Neuron (in vitro differentiated cells): ENCODE data around the gene STRBP.

Experiments
- H2AFZ ChIP-seq: one replicate; pipeline ENCODE4 v1.6.1; 2013; ENCODE audit warnings: low read depth, mild to moderate bottlenecking, inconsistent platforms, low read length, moderate library complexity
- H3K27me3 ChIP-seq: one replicate; pipeline ENCODE4 v1.6.1; 2013; ENCODE audit warnings: low read length; ENCODE audit not compliant: insufficient read depth
- H3K36me3 ChIP-seq: one replicate; pipeline ENCODE4 v1.6.1; 2013; ENCODE audit warnings: low read length; ENCODE audit not compliant: insufficient read depth
- H3K4me1 ChIP-seq: one replicate; pipeline ENCODE4 v1.6.1; 2013; ENCODE audit warnings: low read length; ENCODE audit not compliant: insufficient read depth
- H3K4me3 ChIP-seq: 2 replicates; pipeline ENCODE4 v1.5.1; 2013; ENCODE audit warnings: mild to moderate bottlenecking, low read length, moderate library complexity
- H3K9me3 ChIP-seq: one replicate; pipeline ENCODE4 v1.6.1; 2013; ENCODE audit warnings: low read length

STRBP gene

DNA sequence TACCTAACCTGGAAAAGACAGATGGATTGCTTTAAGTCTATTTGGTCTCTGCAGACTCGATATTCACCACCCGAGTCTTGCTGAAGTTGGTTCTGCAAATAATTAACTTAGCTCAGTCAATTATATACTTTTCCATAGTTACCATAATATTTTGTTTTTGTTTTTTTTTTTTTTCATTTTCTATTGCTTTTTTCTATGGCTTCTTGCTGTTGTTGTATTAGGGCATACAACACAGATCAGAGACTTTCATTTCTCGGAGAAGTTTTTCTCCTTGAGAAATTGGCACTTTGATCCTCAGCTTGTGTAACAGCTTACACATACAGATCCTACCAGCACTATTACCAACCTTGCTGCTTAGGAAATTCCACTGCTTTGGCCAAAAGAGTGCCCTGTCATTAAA is 146.9 kb downstream of the STRBP start:
- Histone ChIP-seq H2AFZ (no peak overlapping the region), H3K27me3 (no peaks in the 10 kb centered on the region), H3K36me3 (peaks cover 11% of the 10 kb centered on the region), H3K4me3 (no peak overlapping the region), H3K9me3 (no peaks in the 10 kb centered on the region), H3K4me1 (no peaks in the 10 kb centered on the region)

DNA sequence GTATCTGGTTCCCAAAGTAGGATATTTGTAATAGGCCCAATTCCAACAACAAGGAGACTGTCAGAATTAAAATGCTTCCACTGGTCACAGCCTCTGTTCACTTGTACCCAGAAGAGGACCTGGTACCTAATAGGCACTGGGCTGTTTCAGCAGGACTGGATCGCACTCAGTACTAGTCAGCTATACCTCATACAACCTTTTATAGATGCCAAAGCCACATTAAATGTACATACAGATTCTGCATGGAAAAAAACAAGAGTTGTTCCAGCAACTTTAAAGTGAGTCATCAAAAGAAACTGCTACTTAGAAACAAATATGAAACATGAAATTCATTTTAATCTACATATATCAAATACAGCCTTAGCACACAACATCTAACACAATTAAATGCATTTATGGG is 147.4 kb downstream of the STRBP start:
- H3K4me3 ChIP-seq: no peak overlapping the region
- no peaks in the 10 kb centered on the region for H3K9me3 ChIP-seq

DNA sequence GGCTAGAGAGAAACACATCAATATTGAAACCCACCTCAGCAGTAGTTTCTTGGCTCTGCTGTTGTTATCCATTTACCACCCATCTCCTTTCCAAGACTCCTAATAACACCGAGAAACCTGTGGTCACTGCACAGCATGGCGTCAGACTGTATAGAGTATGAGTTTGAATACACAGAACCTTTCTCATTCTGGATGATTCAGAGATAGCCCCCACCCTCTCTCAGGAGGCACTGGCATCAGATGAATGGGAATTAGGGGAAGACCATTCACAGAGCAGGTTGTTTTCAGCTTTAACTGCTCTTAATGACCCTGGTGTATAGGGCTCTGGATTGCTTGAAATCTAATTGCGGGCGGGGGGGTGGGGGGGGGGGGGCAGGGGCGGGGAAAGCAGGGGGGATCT is 148.3 kb downstream of the STRBP start:
- no peak overlapping the region for H3K4me3 ChIP-seq

More for the DNA sequence above, 147.4 kb downstream of the STRBP start:
- Histone ChIP-seq H2AFZ (no peak overlapping the region), H3K36me3 (peaks cover 11% of the 10 kb centered on the region), H3K4me1 (no peaks in the 10 kb centered on the region), H3K27me3 (no peaks in the 10 kb centered on the region)

DNA sequence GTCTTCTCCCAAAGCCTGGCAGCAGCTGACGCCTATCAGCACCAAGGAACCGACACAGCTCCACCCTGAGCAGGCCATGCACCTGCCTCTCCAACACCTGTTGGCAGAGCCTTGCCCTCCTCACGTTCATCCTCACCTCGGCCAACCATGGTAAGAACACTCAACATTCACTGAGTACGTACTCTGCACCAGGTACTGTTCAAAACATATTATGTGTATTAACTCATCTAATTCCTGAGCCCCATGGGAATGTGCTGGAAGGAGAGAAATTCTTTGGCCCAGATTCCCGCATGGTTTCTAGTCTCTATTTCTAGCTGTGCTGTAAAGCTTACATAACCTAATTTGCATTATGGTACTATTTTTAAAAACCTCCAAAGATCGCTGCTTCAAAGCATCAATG is 148.8 kb downstream of the STRBP start:
- Histone ChIP-seq H3K36me3 (peaks cover 15% of the 10 kb centered on the region), H3K4me3 (no peak overlapping the region), H3K27me3 (no peaks in the 10 kb centered on the region), H2AFZ (no peak overlapping the region), H3K9me3 (no peaks in the 10 kb centered on the region), H3K4me1 (no peaks in the 10 kb centered on the region)

More for the DNA sequence above, 148.3 kb downstream of the STRBP start:
- H3K4me1 ChIP-seq: no peaks in the 10 kb centered on the region
- no peaks in the 10 kb centered on the region for H3K27me3 ChIP-seq
- peaks cover 15% of the 10 kb centered on the region for H3K36me3 ChIP-seq
- H3K9me3 ChIP-seq: no peaks in the 10 kb centered on the region
- H2AFZ ChIP-seq: no peak overlapping the region

DNA sequence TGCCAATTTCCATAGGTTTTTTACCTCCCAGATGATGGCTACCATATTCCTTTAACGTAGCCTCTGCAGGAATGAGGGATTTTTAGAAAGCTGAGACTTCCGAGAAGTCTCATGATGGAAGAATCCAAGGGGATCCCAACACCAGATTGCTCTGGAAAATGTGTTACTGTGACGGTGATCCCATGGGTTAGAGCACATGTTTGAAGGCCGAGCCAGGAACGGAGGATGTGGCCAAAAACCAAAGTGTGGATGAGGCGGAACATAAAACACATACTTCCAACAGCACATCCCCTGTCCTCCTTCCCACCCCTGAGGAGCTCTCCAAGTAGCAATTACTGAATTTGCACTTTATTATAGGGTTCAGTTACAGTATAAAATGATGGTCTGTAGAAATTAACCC is 152.3 kb downstream of the STRBP start:
- H3K36me3 ChIP-seq: peaks cover 17% of the 10 kb centered on the region

DNA sequence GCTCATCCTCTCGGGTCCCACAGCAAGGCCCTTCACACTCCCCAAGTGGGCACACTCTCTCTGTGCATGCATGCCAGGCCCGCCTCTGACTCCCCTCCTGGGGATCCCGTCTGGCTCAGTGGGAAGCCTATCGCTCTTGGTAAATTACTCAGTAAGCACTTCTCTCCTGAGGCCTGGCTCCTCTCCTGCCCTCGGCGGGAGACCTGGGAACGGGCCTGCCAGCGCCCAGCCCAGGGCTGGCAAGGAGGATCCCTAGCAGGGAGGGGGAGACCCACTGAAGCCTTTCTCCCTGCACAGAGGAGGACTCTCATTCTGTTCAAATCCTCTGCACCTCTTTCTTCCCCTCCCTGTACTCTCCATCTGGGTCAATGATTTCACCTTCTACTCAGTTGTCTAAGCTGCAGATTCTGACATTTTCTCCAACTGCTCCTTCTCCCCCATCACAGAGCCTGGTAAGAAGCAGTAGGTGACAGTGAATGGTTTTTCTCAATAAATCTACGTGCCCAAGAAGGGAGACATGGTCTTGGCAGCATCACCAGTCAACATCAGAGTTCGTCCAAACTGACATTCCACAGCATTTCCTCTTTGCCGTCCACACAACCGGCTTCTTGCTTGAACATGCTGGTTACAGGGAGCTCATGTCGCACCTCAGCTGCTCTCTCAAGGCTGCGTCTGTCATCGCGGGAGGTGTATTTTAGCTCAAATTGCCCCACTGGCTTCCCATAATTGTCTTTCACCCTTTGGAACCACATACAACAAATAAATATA is 153.1 kb downstream of the STRBP start:
- Histone ChIP-seq H3K4me1 (no peaks in the 10 kb centered on the region), H3K4me3 (no peak overlapping the region), H2AFZ (no peak overlapping the region), H3K27me3 (no peaks in the 10 kb centered on the region), H3K9me3 (no peaks in the 10 kb centered on the region), H3K36me3 (peaks cover 21% of the 10 kb centered on the region)

More for the DNA sequence above, 152.3 kb downstream of the STRBP start:
- no peaks in the 10 kb centered on the region for H3K4me1 ChIP-seq
- no peak overlapping the region for H2AFZ ChIP-seq
- no peak overlapping the region for H3K4me3 ChIP-seq
- no peaks in the 10 kb centered on the region for H3K9me3 ChIP-seq
- H3K27me3 ChIP-seq: no peaks in the 10 kb centered on the region

DNA sequence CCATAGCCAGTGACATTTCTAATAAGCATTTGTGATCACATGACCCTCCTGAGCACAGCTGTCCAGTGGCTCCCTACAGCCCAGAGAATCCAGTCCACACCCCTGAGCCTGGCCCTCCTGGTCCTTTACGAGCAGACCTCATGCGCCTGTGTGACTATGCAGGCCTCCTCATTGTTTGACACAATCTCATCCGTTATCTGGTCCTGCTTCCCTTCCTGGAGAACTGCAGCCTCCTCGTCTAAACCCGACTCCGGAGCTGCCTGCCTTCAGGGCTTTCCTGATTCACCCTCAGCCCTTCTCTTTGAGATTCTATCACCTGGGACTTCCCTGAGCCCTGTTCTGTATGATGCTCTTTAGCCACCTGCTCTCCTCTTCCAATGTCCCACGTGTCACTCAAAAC is 155.2 kb downstream of the STRBP start:
- Histone ChIP-seq H3K9me3 (no peaks in the 10 kb centered on the region), H3K4me3 (no peak overlapping the region), H3K27me3 (no peaks in the 10 kb centered on the region), H3K4me1 (no peaks in the 10 kb centered on the region), H2AFZ (no peak overlapping the region), H3K36me3 (peaks cover 35% of the 10 kb centered on the region)

DNA sequence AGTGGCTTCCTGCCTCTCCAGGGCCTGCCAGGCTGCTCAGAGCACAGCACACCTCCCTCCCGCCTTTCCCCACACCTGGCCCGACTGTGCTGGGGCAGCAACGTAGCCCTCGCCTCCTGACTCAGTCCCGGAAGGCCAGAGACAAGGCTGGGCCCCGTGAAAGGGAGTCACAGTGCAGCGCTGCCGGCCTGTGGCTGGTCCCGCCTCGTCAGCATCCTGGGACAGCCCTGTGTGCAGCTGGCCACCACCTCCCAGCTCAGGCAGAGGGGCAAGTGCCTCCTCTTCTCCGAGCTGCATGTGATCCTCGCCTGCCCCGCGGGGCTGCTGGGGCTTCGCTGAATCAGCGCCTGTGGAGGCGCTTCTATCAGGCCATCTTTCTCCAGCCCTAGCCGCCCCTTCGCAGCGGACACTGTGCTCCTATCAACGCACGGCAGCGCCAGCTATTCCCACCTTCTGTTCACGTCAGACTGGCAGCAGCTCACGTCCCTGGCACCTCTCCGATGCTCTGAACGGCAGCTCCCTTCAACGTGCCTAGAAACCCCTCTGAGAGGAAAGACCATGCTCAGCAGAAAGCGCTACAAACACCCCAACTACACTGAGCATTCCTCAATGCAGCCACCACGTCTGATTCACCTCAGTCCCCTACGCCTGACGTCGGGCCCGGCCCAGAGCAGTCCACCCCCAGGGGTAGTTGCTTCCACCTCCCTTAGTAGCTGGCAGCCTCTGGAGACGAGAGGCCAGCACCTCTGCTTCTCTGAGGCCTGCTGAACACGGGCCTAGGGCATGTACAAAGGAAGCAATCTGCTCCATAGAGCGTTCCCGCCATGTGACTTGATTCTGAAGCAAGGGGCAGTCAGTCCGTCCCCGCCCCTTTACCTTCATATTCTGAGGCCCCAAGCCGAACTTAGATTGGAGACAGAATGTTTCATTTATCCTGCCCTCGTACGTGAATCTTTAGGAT is 156.1 kb downstream of the STRBP start:
- Histone ChIP-seq H3K4me3 (no peak overlapping the region), H3K27me3 (no peaks in the 10 kb centered on the region), H3K9me3 (no peaks in the 10 kb centered on the region), H2AFZ (no peak overlapping the region), H3K4me1 (no peaks in the 10 kb centered on the region), H3K36me3 (peaks cover 43% of the 10 kb centered on the region)

DNA sequence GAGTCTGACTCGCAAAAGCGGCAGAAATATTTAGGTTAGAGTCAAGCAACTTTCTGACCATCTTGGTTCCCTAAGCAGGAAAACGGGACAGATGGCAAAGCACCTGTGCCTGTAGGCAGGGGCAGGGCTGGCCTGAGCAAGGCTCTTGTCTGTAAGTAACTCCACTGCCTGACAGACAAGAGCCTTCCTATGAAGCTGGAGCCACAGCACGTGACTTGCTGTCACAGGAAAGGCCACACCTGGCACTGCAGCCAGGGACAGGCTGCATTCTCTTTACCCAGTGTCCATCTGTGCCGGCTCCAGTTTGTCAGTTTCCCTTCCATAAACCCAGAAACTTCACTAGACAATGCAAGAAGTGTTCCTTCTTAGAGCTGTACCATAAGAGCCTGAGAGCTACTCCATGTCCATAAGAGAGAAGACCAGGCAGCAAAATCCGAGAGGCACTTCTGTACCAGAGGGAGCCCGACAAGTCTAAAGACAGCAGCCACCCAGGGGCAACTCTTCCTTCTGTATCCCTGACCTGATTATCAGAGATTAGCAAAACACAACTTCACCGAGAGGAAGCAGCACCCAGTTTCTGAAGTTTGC is 156.9 kb downstream of the STRBP start:
- no peaks in the 10 kb centered on the region for H3K4me1 ChIP-seq
- no peak overlapping the region for H3K4me3 ChIP-seq
- no peaks in the 10 kb centered on the region for H3K9me3 ChIP-seq
- H2AFZ ChIP-seq: no peak overlapping the region
- H3K27me3 ChIP-seq: no peaks in the 10 kb centered on the region
- H3K36me3 ChIP-seq: peaks cover 51% of the 10 kb centered on the region

DNA sequence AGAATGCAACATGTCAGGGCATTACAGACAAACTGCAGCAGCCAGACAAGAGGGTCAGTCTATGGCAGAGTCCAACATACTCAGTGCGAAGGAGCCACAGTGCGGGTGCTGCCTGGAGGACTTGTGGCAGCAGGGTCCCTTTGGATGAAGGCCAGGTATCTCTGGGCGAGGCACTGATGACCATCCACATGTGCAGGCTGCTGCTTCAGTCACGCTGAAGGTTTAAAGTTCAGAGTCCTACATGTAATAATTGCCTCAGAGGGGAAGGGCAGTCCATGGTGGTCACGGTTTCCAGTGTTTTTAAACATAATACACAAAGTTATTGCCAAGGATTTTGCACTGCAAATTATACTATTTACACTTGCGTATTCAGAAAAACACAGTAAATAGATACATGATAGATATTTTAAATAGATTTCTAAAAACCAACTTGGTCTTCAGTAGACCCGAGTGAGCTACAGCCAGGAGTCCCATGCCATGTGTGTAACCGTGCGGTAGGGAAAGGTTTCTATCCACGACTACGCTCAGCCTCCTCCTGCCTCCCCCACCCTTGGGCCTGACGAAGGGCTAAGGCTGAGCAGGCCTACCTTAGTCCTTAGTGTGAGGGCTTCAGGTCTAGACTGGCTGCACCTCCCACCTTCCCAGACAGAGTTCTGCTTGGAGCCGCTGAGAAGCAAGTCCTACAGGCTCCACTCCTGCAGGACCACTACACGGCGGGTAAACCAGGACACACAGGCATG is 158.7 kb downstream of the STRBP start:
- Histone ChIP-seq H3K27me3 (no peaks in the 10 kb centered on the region), H3K4me3 (no peak overlapping the region), H2AFZ (no peak overlapping the region), H3K9me3 (no peaks in the 10 kb centered on the region), H3K36me3 (peaks cover 51% of the 10 kb centered on the region), H3K4me1 (no peaks in the 10 kb centered on the region)

DNA sequence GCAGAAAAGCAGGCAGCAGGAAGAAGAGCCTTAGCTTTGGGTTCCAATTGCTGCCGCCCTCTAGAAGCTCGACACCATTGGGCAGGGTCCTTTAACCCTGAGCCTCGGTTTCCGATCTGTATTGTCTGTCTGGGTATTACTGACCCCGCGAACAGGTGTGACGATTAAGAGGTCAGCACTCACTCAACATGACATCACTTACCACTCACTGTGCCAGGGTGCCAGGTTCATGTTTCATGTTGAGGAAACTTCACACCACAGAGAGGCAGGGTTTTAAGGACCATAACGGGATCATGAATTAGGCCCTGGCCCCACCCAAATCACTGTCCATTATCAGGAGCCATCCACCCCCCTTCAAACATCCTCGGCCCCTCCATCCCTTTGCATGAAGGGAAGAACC is 159.4 kb downstream of the STRBP start:
- Histone ChIP-seq H3K4me3 (no peak overlapping the region), H3K36me3 (peaks cover 57% of the 10 kb centered on the region), H3K27me3 (no peaks in the 10 kb centered on the region), H3K4me1 (no peaks in the 10 kb centered on the region), H3K9me3 (no peaks in the 10 kb centered on the region), H2AFZ (no peak overlapping the region)

DNA sequence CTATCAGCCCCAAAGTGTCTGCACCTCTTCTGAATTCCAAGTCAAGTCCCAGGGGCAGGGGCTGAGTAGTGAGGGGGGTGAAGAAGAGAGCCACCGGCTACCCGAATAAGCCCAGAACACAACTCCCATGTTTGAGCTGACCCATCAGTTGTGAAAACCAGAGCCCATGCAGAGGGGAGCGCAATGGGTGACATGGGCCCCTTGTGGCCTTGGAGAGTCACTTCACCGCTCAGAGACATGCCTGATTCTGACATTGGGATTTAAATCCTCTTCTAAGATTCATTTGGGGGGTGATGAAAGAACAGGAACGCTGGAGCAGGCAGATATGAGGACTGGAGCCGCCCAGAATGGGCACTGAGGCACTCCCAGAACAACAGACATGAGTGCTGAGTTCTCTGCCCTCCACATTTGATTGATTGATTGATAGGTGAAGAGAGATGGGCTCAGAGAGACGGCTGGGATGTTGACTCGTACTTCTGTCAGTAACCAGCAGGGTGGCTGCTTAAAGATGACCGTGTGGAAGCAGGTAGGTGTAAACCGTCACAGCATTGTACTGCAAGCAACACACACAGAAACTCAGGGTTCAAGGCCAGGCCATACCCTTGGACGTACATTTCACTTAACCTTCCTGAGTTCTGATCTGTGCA is 160.6 kb downstream of the STRBP start:
- no peaks in the 10 kb centered on the region for H3K4me1 ChIP-seq
- no peak overlapping the region for H2AFZ ChIP-seq
- H3K4me3 ChIP-seq: no peak overlapping the region
- H3K27me3 ChIP-seq: no peaks in the 10 kb centered on the region
- H3K9me3 ChIP-seq: no peaks in the 10 kb centered on the region
- H3K36me3 ChIP-seq: peaks cover 59% of the 10 kb centered on the region
